CD4-positive, alpha-beta T cell treated with Interleukin-21 for 1 hour (primary cell): ENCODE data around the gene SSRP1.
A peak's percentile ranks its signal among the peaks of the same experiment; 100 is the strongest.

Source experiments
- DNase-seq: peaks from one replicate; pipeline ENCODE4 v3.0.0-alpha.2; 2020

SSRP1 gene

GRCh38 chr11:57336111-57336666 lies 497 bp upstream of the SSRP1 start:
- no peak for DNase-seq

GRCh38 chr11:57335023-57335342 lies 709 bp downstream of the SSRP1 start:
- no peak for DNase-seq

DNA sequence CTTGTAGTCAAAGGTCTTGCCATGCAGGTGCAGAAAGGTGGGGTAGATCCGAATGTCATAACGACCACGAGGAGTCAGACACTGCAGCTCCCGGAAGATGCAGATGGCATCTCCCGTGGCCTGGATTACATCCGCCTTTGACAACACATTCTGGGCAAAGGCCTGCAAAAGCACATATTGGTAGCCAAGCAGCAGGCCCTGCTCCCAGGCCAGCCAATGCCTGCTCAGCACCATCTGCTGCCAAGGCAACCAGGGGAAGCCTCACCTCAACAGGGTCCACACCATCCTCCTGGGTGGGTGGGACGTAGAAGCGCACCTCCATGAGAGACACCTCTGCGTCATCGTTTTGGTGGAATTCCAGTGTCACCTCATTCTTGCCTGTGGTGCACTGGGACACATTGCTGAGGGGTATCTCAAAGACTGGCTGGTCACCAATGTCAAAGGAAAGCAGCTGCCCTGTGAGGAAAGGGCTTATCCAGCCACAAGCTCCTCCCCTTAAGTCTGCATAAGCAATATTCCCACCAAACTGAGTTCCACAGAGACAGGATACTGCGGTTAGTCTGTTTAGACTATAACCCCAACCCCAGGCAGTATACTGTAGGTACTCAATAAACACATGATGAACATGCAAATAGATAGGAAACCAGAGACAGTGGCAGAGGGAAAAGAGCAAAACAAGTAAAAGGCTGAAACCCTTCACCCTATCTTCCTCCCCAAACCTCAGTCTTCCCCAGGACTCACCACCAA lies 2.8 kb downstream of the SSRP1 start:
- DNase-seq: no peak

GRCh38 chr11:57331720-57332119 lies 4.0 kb downstream of the SSRP1 start:
- no peak for DNase-seq

DNA sequence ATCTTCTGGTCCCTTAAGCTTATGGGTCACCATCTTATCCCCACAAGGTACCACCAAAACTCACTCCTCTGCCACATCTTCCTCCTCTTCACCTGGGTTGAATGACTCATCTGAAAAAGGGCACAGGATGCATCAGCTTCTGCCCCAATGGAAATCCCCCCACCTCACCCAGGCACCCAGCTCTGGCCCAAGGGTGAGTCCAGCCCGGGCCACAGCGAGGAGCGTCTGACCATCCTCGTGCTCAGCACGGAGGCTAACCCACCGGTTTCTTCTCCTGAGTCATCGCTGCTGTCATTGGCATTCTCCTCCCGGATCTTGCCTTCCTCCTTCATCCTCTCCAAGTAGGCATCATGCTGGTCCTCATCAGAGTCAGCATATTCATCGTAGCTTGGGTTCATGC lies 5.7 kb downstream of the SSRP1 start:
- DNase-seq: no peak

DNA sequence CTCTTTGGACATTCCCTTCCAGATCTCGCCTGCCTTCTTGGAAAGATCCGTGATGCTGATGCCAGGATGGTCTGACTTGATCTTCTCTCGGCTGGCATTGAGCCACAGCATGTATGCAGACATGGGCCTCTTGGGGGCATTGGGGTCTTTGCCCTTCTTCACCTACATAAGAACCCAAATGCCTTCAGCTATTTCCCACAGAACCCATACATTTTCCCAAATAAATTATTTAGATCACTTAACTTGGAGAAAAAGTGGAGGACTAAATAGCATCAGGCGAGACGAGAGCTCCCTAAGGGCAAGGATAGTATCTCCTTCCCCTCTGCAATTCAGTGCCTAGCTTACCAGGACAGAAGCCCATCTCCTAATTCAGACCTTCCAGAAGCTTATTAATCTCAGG lies 8.0 kb downstream of the SSRP1 start:
- DNase-seq: no peak

GRCh38 chr11:57325735-57326048 lies 10.0 kb downstream of the SSRP1 start:
- no peak for DNase-seq

- peak; percentile 93 for DNase-seq
Measured at GRCh38 chr11:57324886-57325734, 10.6 kb downstream of the SSRP1 start, which contains the start of gene TNKS1BP1. TSS of gene TNKS1BP1 (minus strand) at chr11:57324952. CDS start at chr11:57321885, 3,067 bp downstream.

GRCh38 chr11:57324154-57324885 lies 11.4 kb downstream of the SSRP1 start:
- no peak for DNase-seq

DNA sequence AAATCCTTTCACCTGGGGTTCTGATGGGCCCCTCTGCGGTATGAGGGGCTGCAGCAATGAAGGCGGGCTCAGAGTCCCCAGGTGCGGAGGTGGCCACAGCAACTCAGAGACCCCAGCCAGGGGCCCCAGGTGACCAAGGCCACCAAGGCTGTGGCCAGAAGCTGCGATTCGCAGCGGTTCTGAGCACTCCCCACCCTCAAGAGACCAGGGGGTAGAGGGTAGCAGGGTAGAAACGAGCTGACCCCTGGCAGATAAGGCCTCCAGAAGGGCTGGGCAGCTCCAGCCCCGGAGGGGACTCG lies 11.9 kb downstream of the SSRP1 start:
- no peak for DNase-seq

GRCh38 chr11:57323167-57323854 lies 12.4 kb downstream of the SSRP1 start:
- no peak for DNase-seq

DNA sequence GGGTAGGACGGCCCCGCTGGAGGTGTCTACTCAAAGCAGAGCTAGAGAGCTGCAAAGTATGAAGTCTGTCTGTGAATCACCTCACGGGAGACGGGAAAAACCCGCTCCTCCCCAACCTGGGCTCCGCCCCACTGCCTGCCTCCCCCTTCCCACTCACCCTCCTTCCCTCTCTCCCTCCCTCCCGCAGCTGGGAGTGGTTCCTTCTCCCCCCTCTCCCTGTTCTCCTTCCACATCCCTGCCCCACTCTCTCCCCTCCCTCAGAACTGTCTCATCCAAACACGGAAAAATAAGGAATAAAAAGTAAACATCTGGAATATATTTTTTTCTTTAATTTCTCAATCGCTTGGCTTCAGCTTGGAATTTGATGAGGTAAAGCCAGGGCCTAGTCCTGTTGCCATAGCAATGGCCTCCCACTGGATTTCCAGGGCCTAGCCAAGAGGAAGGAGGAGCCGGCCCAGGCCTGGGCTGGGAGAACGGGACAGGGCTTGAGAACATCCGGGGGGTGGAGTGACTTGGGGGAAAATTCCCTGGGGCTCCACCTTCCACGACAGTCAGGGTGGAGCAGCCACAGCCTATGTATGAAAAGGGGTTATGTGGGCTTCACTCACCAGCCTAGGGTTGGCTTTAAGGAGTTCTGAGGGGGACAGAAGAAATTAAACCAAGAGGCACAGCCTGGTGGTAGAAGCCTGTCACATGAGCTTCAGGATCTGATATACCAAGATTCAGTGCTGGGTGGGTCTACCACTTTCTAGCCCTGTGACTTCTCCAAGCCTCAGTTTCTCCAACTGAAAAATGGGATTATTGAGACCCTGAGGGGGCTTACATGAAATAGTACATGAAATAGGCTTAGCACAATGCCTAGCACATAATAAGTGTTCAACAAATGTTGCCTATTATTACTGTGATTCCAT lies 13.2 kb downstream of the SSRP1 start:
- DNase-seq: no peak

DNA sequence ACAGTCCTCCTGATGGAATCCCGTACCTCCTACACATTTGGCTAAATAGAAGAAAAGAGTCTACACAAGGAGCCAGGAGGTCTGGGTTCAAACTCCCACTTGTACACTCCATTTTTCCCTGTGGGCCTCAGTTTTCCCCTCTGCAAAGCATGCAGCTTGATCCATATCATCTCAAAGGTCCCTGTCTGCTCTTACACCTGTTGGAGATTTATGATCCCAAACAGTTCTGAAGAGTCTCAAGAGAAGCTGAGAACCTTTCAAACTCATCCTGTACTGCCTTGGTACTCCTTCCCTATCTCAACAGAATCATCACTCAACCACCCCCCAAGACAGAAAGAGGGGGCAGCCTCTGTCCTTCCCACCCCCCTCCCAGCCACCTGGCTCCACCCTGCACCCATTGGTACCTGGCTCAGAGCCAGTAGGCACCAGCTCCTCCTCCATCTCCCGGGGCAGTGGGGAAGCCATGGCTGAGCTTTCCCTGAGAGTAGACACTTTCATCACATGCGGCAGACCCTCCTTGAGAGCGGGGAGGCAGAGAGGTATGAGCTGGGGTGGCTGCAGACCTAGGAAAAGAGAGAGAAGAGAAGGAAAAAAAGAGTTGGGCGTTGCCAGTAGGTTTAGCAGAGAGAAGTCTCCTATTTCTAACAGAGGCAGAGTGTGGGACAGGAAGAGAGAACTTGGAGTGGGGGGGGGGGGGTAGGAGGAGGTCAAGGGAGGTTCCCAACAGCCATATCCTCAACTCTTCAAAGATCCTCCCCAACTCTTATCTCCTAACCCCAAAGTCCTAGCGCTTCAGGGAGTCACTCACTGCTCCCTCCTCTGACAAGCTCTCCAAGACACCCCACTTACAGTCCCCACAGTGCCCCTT lies 14.1 kb downstream of the SSRP1 start:
- DNase-seq: no peak

- no peak for DNase-seq
Measured at GRCh38 chr11:57320719-57321387, 14.8 kb downstream of the SSRP1 start.

DNA sequence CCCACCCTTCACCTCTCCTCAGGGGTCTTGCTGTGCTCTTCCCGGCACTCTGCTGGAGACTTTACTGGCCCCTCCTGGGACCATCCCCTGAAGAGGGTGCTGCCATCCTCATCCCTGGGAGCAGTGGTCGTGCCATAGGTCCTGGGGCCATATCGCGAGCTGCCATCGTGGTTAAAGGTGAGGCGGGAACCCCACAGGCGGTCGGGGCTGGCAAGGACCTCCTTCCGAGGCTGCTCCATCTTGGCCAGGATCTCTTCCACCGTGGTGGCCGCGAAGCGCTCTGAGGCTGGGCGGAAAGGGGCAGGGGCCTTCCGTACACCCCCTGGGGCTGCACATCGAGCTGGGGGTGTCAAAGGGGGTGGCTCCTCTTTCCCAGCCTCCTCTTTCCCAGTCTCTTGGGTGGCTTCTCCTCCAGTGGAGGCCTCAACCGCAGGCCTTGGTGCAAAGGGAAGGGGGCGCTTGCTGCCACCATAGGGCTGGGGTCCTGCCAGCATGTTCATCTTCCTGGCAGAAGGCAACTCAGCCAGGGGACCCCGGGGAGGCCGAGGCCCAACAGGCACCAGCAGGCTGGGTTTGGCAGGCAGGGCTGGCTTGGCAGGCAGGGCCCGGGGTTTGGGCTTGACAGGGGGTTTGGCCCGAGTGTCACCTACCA lies 15.5 kb downstream of the SSRP1 start:
- DNase-seq: no peak

DNA sequence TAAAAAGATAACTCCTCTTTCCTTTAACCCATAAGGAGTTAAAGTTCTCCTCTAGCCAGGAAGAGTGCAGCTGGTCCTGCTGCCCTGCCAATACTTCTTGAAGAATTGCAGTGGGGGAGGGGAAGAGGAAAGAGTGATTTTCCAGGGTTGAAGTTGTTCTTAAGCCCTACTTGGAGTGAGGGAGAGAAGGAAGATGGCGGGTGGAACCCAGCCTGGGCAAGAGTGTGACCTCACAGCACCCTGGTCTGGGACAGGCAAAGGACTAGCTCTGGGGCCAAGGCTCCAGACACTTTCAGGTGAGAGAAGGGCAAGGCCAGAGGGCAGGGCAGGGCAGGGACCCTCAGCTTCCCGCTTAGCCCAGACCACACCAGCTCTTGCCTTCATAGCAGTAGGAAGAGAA lies 17.5 kb downstream of the SSRP1 start:
- DNase-seq: no peak

DNA sequence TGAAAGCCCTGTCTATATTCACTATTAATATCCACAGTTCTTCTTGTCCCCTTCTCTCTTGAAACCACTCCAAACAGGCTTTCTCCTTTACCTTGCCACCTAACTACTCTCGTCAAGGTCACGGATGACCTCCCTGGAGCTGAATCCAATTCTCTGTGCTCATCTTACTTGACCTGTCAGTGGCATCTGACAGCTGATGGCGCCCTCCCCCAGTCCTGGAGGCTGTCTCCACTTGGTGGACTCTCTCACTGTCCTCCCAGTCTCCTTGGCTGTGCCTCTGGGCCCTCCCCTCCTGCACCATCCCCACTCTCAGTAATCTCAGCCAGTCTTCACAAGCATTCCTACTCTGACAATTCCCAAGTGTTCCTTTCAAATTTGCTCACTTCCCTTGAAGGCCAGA lies 19.7 kb downstream of the SSRP1 start:
- no peak for DNase-seq

DNA sequence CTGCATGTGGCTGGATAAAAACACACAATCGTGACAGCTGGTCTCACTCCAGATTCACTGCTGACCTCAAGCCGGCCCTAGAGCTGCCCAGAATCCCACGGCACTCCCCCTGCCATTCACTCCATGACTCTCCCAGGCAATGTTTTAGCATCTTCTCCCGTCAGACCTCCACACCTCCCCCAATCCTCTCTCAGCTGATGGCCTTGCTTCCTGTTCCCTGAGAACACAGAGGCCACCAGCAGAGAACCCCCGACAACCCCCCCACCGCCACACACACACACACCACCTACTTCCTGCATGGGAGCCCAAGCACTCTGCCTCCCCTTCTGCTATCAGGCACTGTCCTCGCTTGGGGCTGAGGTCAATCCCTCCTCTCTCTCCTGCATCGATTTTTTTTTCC lies 20.2 kb downstream of the SSRP1 start:
- no peak for DNase-seq

GRCh38 chr11:57314221-57314973 lies 21.3 kb downstream of the SSRP1 start:
- no peak for DNase-seq
